ENCODE data around the gene MYCBP2.
A peak's percentile ranks its signal among the peaks of the same experiment; 100 is the strongest.

GRCh38 chr13:77325371-77325980, 1.4 kb downstream of the MYCBP2 start:
- TF ChIP-seq CTCF (IDR thresholded peaks at IDR 0.05) (no peak), POLR2A (IDR thresholded peaks at IDR 0.05) (peak in 1 of 2 donors; percentile 29)
